ENCODE measurements around the gene FSTL4. TPM values are rescaled to one million over a fixed set of nuclear protein-coding genes. Genes with fewer than 3 reads are reported as not detected.

FSTL4 gene
- total and polyA plus RNA-seq, 9 donors, result 0.07 to 0.22 (median 0.15) TPM; not detected in 4

- DNase-seq, result no peak
- H3K27me3 ChIP-seq, result no peaks in the 10 kb centered on the region
- intact Hi-C loops (cut with DNase I), result no loop called here
- no peaks in the 10 kb centered on the region for H3K9me3 ChIP-seq
- no peak overlapping the region for H3K4me3 ChIP-seq
- WGBS, 3 donors, result 75 to 79% (median 75%) methylated on average over 7 to 8 of the region's 8 CpGs
- no peaks in the 10 kb centered on the region for H3K4me1 ChIP-seq (ENCODE audit: insufficient read depth)
- no peak overlapping the region for H3K27ac ChIP-seq
- no peaks in the 10 kb centered on the region for H3K36me3 ChIP-seq
- TF ChIP-seq CTCF (IDR thresholded peaks at IDR 0.05) (no peak), POLR2A (IDR thresholded peaks at IDR 0.05) (no peak), EP300 (IDR thresholded peaks at IDR 0.05) (no peak)
These were observed 139.1 kb downstream of the FSTL4 start for GRCh38 chr5:133473291-133473690.

- Histone ChIP-seq H3K27me3 (no peaks in the 10 kb centered on the region), H3K4me1 (ENCODE audit: insufficient read depth) (no peaks in the 10 kb centered on the region), H3K4me3 (no peak overlapping the region), H3K36me3 (no peaks in the 10 kb centered on the region), H3K27ac (no peak overlapping the region), H3K9me3 (no peaks in the 10 kb centered on the region)
- no peak for DNase-seq
- WGBS, 3 donors, result 43 to 63% (median 44%) methylated on average over 1 of the region's 1 CpG
- intact Hi-C loops (cut with DNase I), result no loop called here
- no peak for TF ChIP-seq CTCF (IDR thresholded peaks at IDR 0.05)
- no peak for TF ChIP-seq EP300 (IDR thresholded peaks at IDR 0.05)
- no peak for TF ChIP-seq POLR2A (IDR thresholded peaks at IDR 0.05)
These were observed 139.5 kb downstream of the FSTL4 start for GRCh38 chr5:133472829-133473228.

- 70 to 84% (median 78%) methylated on average over 3 of the region's 3 CpGs for WGBS, 3 donors
- Histone ChIP-seq H3K9me3 (no peaks in the 10 kb centered on the region), H3K4me3 (no peak overlapping the region)
These were observed 140.6 kb downstream of the FSTL4 start for GRCh38 chr5:133471699-133472098.

GRCh38 chr5:133470841-133471240, 141.5 kb downstream of the FSTL4 start:
- DNase-seq, result no peak
- Histone ChIP-seq H3K4me1 (ENCODE audit: insufficient read depth) (no peaks in the 10 kb centered on the region), H3K27me3 (no peaks in the 10 kb centered on the region), H3K27ac (no peak overlapping the region), H3K36me3 (no peaks in the 10 kb centered on the region), H3K9me3 (no peaks in the 10 kb centered on the region), H3K4me3 (no peak overlapping the region)
- TF ChIP-seq CTCF (IDR thresholded peaks at IDR 0.05), result no peak
- no peak for TF ChIP-seq EP300 (IDR thresholded peaks at IDR 0.05)
- TF ChIP-seq POLR2A (IDR thresholded peaks at IDR 0.05), result no peak
- intact Hi-C loops (cut with DNase I), result no loop called here
- 93 to 97% (median 96%) methylated on average over 3 of the region's 3 CpGs for WGBS, 3 donors

More at GRCh38 chr5:133471699-133472098, 140.6 kb downstream of the FSTL4 start:
- DNase-seq, result no peak
- Histone ChIP-seq H3K27me3 (no peaks in the 10 kb centered on the region), H3K36me3 (no peaks in the 10 kb centered on the region), H3K4me1 (ENCODE audit: insufficient read depth) (no peaks in the 10 kb centered on the region), H3K27ac (no peak overlapping the region)
- intact Hi-C loops (cut with DNase I), result no loop called here
- TF ChIP-seq EP300 (IDR thresholded peaks at IDR 0.05), result no peak

- Histone ChIP-seq H3K27me3 (no peaks in the 10 kb centered on the region), H3K9me3 (no peaks in the 10 kb centered on the region), H3K36me3 (no peaks in the 10 kb centered on the region), H3K4me3 (no peak overlapping the region), H3K4me1 (ENCODE audit: insufficient read depth) (no peaks in the 10 kb centered on the region), H3K27ac (no peak overlapping the region)
- 69 to 80% (median 77%) methylated on average over 7 of the region's 7 CpGs for WGBS, 3 donors
- no peak for DNase-seq
- TF ChIP-seq POLR2A (IDR thresholded peaks at IDR 0.05) (no peak), EP300 (IDR thresholded peaks at IDR 0.05) (no peak), CTCF (IDR thresholded peaks at IDR 0.05) (no peak)
- intact Hi-C loops (cut with DNase I), result no loop called here
These were observed 142.5 kb downstream of the FSTL4 start for GRCh38 chr5:133469846-133470245.

All from ovary (tissue), 9 donors.